HFFc6 (cell line): ENCODE measurements around the gene NDE1. TPM values are rescaled to one million over a fixed set of nuclear protein-coding genes. Genes with fewer than 3 reads are reported as not detected.

Experiments
- DNase-seq: peaks from one replicate; pipeline ENCODE4 v3.0.0-alpha.2; 2018
- H3K27ac Mint-ChIP-seq: 2 replicates; pipeline ENCODE4 v1.8.0; 2020; ENCODE audit warnings: mild to moderate bottlenecking, mixed read lengths
- H3K27me3 Mint-ChIP-seq: 2 replicates; pipeline ENCODE4 v1.8.0; 2021; ENCODE audit warnings: mild to moderate bottlenecking, moderate library complexity, mixed read lengths; ENCODE audit not compliant: insufficient read depth
- H3K36me3 Mint-ChIP-seq: 2 replicates; pipeline ENCODE4 v1.8.0; 2021; ENCODE audit warnings: low read depth, mixed read lengths
- H3K4me1 Mint-ChIP-seq: 2 replicates; pipeline ENCODE4 v1.8.0; 2020; ENCODE audit warnings: low read depth, mixed read lengths
- H3K4me3 Mint-ChIP-seq: 2 replicates; pipeline ENCODE4 v1.8.0; 2020; ENCODE audit warnings: mild to moderate bottlenecking, moderate library complexity, mixed read lengths
- H3K9me3 Mint-ChIP-seq: 2 replicates; pipeline ENCODE4 v1.8.0; 2020; ENCODE audit warnings: mild to moderate bottlenecking, mixed read lengths
- CTCF ChIP-seq: fragments of 200-600 bp; sonication (generic); IDR thresholded peaks from 2 replicates; pipeline ENCODE4 v1.5.0; 2021; ENCODE audit warnings: antibody characterized with exemption, mild to moderate bottlenecking
- total RNA-seq, 6 experiments: library from RNA; stranded (reverse); fragmentation: NEBNext Ultra II Directional; extraction: Animal tissue kit (Norgen Biotek cat#: 25700); gene quantifications; 2 replicates in 1 of 6; 3 replicates in 5 of 6; pipeline ENCODE4 v1.2.3, GENCODE V29; 2021

NDE1 gene
- total RNA-seq, 6 experiments from 2014 or later = 40.6 to 61.0 (median 58.2) TPM

- Mint-ChIP-seq H3K27ac (peak overlapping the region; percentile 58), H3K4me1 (peaks cover 21% of the 10 kb centered on the region), H3K4me3 (no peak overlapping the region), H3K9me3 (no peaks in the 10 kb centered on the region), H3K27me3 (no peaks in the 10 kb centered on the region; the same call in 1 of the 2 replicates), H3K36me3 (peaks cover 38% of the 10 kb centered on the region)
- no peak for DNase-seq
- no peak for TF ChIP-seq CTCF
Measured at GRCh38 chr16:15694499-15694898, 44.5 kb downstream of the NDE1 start.

GRCh38 chr16:15699819-15700218 is 49.8 kb downstream of the NDE1 start:
- TF ChIP-seq CTCF = no peak
- H3K9me3 Mint-ChIP-seq = no peaks in the 10 kb centered on the region
- no peak for DNase-seq
- H3K4me3 Mint-ChIP-seq = no peak overlapping the region
- no peak overlapping the region for H3K27ac Mint-ChIP-seq
- peaks cover 22% of the 10 kb centered on the region for H3K4me1 Mint-ChIP-seq
- H3K36me3 Mint-ChIP-seq = peaks cover 14% of the 10 kb centered on the region; the same call in 1 of the 2 replicates
- H3K27me3 Mint-ChIP-seq = no peaks in the 10 kb centered on the region; the same call in 1 of the 2 replicates

GRCh38 chr16:15701367-15701766 is 51.3 kb downstream of the NDE1 start:
- no peaks in the 10 kb centered on the region for H3K9me3 Mint-ChIP-seq
- no peak overlapping the region for H3K27ac Mint-ChIP-seq
- peaks cover 22% of the 10 kb centered on the region for H3K4me1 Mint-ChIP-seq
- no peak overlapping the region for H3K4me3 Mint-ChIP-seq
- DNase-seq = no peak
- H3K27me3 Mint-ChIP-seq = no peaks in the 10 kb centered on the region; the same call in 1 of the 2 replicates
- no peak for TF ChIP-seq CTCF
- peaks cover 15% of the 10 kb centered on the region; the same call in 1 of the 2 replicates for H3K36me3 Mint-ChIP-seq

GRCh38 chr16:15701975-15702970 is 52.2 kb downstream of the NDE1 start:
- Mint-ChIP-seq H3K4me3 (no peak overlapping the region), H3K4me1 (peaks cover 22% of the 10 kb centered on the region), H3K9me3 (no peaks in the 10 kb centered on the region), H3K27ac (peak overlapping the region; percentile 48), H3K27me3 (no peaks in the 10 kb centered on the region; the same call in 1 of the 2 replicates), H3K36me3 (peaks cover 15% of the 10 kb centered on the region; the same call in 1 of the 2 replicates)
- TF ChIP-seq CTCF = no peak
- peak; percentile 50 for DNase-seq

- no peak overlapping the region for H3K4me3 Mint-ChIP-seq
- H3K36me3 Mint-ChIP-seq = peaks cover 15% of the 10 kb centered on the region; the same call in 1 of the 2 replicates
- no peaks in the 10 kb centered on the region for H3K9me3 Mint-ChIP-seq
- no peak for TF ChIP-seq CTCF
- H3K27me3 Mint-ChIP-seq = no peaks in the 10 kb centered on the region; the same call in 1 of the 2 replicates
- peak overlapping the region; percentile 48 for H3K27ac Mint-ChIP-seq
- peaks cover 22% of the 10 kb centered on the region for H3K4me1 Mint-ChIP-seq
- DNase-seq = no peak
Measured at GRCh38 chr16:15703029-15703736, 53.1 kb downstream of the NDE1 start.
